Measurements from ENCODE around the gene INHA.
A peak's percentile ranks its signal among the peaks of the same experiment; 100 is the strongest.

The INHA gene

GRCh38 chr2:219570194-219570923 is 1.8 kb upstream of the INHA start:
- peak; percentile 55 for ATAC-seq
- TF ChIP-seq ZNF70 (CRISPR knock-in tag; IDR thresholded peaks at IDR 0.05) (no peak), GLIS3 (CRISPR knock-in tag; IDR thresholded peaks at IDR 0.05) (no peak), ZC3H10 (CRISPR knock-in tag; IDR thresholded peaks at IDR 0.05) (no peak), CSDC2 (CRISPR knock-in tag; IDR thresholded peaks at IDR 0.05) (no peak), ZNF565 (CRISPR knock-in tag; conservative IDR thresholded peaks at IDR 0.05; ENCODE audit: low read depth) (no peak)

DNA sequence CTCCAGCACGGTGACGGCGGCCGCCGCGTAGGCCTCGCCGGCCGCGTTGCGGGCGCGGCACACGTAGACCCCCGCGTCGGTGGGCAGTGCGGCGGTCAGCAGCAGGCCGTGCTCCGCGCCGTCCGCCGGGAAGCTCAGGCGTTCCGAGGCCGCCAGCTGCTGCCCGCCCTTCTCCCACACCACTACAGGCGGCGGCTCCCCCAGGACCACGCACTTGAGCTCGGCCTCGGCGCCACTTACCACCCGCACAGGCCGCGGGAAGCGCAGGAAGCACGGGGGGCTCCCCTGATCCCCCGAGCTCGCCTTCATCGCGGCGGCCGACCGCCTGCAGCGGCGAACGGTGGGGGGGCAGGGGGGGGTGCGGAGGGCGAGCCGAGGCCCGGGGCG is 1.2 kb upstream of the INHA start:
- TF ChIP-seq BACH2 (CRISPR knock-in tag; IDR thresholded peaks at IDR 0.05; ENCODE audit: borderline replicate concordance) = no peak
- TF ChIP-seq ZNF565 (CRISPR knock-in tag; conservative IDR thresholded peaks at IDR 0.05; ENCODE audit: low read depth) = no peak
- TF ChIP-seq RARB (CRISPR knock-in tag; IDR thresholded peaks at IDR 0.05) = no peak
- TF ChIP-seq ISL1 (CRISPR knock-in tag; IDR thresholded peaks at IDR 0.05) = no peak
- TF ChIP-seq ESRRG (CRISPR knock-in tag; IDR thresholded peaks at IDR 0.05) = no peak
- ATAC-seq = peak; percentile 15

- 0 out of 2 replicates have a peak, but pooled peaks have one; percentile 24 for TF ChIP-seq TSHZ2 (CRISPR knock-in tag; IDR thresholded peaks at IDR 0.05)
- no peak for TF ChIP-seq ZFP30 (CRISPR knock-in tag; IDR thresholded peaks at IDR 0.05)
- TF ChIP-seq ZFP3 (CRISPR knock-in tag; IDR thresholded peaks at IDR 0.05) = no peak
- TF ChIP-seq, protein P1, sequence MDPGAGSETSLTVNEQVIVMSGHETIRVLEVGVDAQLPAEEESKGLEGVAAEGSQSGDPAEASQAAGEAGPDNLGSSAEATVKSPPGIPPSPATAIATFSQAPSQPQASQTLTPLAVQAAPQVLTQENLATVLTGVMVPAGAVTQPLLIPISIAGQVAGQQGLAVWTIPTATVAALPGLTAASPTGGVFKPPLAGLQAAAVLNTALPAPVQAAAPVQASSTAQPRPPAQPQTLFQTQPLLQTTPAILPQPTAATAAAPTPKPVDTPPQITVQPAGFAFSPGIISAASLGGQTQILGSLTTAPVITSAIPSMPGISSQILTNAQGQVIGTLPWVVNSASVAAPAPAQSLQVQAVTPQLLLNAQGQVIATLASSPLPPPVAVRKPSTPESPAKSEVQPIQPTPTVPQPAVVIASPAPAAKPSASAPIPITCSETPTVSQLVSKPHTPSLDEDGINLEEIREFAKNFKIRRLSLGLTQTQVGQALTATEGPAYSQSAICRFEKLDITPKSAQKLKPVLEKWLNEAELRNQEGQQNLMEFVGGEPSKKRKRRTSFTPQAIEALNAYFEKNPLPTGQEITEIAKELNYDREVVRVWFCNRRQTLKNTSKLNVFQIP (CRISPR knock-in tag; IDR thresholded peaks at IDR 0.05; ENCODE audit: borderline replicate concordance, low read depth) = no peak
- peak; percentile 84 for ATAC-seq
These were observed 536 bp upstream of the INHA start, which contains the start of gene OBSL1 for GRCh38 chr2:219571311-219572236. TSS of gene OBSL1 (minus strand) at chr2:219571539. CDS start at chr2:219571232, 307 bp downstream.

GRCh38 chr2:219573166-219573565 is 1.1 kb downstream of the INHA start:
- ATAC-seq = no peak
- no peak for TF ChIP-seq ZNF70 (CRISPR knock-in tag; IDR thresholded peaks at IDR 0.05)
- no peak for TF ChIP-seq RARB (CRISPR knock-in tag; IDR thresholded peaks at IDR 0.05)
- TF ChIP-seq, protein P1 (CRISPR knock-in tag; IDR thresholded peaks at IDR 0.05; ENCODE audit: borderline replicate concordance, low read depth) = no peak
- TF ChIP-seq SNAI2 (CRISPR knock-in tag; IDR thresholded peaks at IDR 0.05) = no peak
- TF ChIP-seq ZFP3 (CRISPR knock-in tag; IDR thresholded peaks at IDR 0.05) = no peak
- TF ChIP-seq, protein P2, sequence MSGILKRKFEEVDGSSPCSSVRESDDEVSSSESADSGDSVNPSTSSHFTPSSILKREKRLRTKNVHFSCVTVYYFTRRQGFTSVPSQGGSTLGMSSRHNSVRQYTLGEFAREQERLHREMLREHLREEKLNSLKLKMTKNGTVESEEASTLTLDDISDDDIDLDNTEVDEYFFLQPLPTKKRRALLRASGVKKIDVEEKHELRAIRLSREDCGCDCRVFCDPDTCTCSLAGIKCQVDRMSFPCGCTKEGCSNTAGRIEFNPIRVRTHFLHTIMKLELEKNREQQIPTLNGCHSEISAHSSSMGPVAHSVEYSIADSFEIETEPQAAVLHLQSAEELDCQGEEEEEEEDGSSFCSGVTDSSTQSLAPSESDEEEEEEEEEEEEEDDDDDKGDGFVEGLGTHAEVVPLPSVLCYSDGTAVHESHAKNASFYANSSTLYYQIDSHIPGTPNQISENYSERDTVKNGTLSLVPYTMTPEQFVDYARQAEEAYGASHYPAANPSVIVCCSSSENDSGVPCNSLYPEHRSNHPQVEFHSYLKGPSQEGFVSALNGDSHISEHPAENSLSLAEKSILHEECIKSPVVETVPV (CRISPR knock-in tag; IDR thresholded peaks at IDR 0.05) = no peak
- no peak for TF ChIP-seq ISL1 (CRISPR knock-in tag; IDR thresholded peaks at IDR 0.05)
